HG03159 (cell line): ENCODE data around the gene ZGLP1.
"Not testable (repeated sequence)": the region's sequence is repeated elsewhere in the genome, so short reads cannot be mapped to it uniquely, and the experiment has no call there.

ENCODE experiments used
- ATAC-seq: cut with Tn5 transposase; IDR thresholded peaks from one replicate; pipeline ENCODE4 v1.9.1; 2021; ENCODE audit warnings: mild to moderate bottlenecking, moderate library complexity; ENCODE audit not compliant: unreplicated experiment

Gene ZGLP1

GRCh38 chr19:10309423-10309822, at the start of gene ZGLP1:
TSS of gene ZGLP1 (minus strand) at chr19:10309815.
- no peak for ATAC-seq

- no peak for ATAC-seq
Observed at GRCh38 chr19:10356431-10356830, 46.8 kb upstream of the ZGLP1 start.

GRCh38 chr19:10353793-10354391, 44.3 kb upstream of the ZGLP1 start:
- ATAC-seq = no peak

GRCh38 chr19:10352764-10353671, 43.4 kb upstream of the ZGLP1 start:
- no peak for ATAC-seq

- no peak for ATAC-seq
Observed at GRCh38 chr19:10346509-10346908, 36.9 kb upstream of the ZGLP1 start.

- ATAC-seq = no peak
Observed at GRCh38 chr19:10344780-10345179, 35.2 kb upstream of the ZGLP1 start.

- no peak for ATAC-seq
Observed at GRCh38 chr19:10343495-10343894, 33.9 kb upstream of the ZGLP1 start.

GRCh38 chr19:10339977-10340376, 30.4 kb upstream of the ZGLP1 start:
- ATAC-seq = no peak

- peak; percentile 79 for ATAC-seq
Observed at GRCh38 chr19:10339380-10339960, 29.9 kb upstream of the ZGLP1 start, which contains the start of gene ICAM3. TSS of gene ICAM3 (minus strand) at chr19:10339624. CDS start at chr19:10339614, 10 bp downstream.

- no peak for ATAC-seq
Observed at GRCh38 chr19:10338940-10339339, 29.3 kb upstream of the ZGLP1 start.

- ATAC-seq = not testable (repeated sequence)
Observed at GRCh38 chr19:10336725-10337124, 27.1 kb upstream of the ZGLP1 start.

- no peak for ATAC-seq
Observed at GRCh38 chr19:10335352-10335985, 25.9 kb upstream of the ZGLP1 start.

- no peak for ATAC-seq
Observed at GRCh38 chr19:10334588-10335351, 25.2 kb upstream of the ZGLP1 start.

GRCh38 chr19:10333758-10334587, 24.4 kb upstream of the ZGLP1 start:
- ATAC-seq = no peak

GRCh38 chr19:10332965-10333757, 23.5 kb upstream of the ZGLP1 start, which contains the start of gene RAVER1:
TSS of gene RAVER1 (minus strand) at chr19:10333529. CDS start at chr19:10333507, 22 bp downstream.
- ATAC-seq = peak; percentile 85

GRCh38 chr19:10332158-10332964, 22.7 kb upstream of the ZGLP1 start:
- ATAC-seq = no peak

GRCh38 chr19:10329555-10329954, 19.9 kb upstream of the ZGLP1 start:
- no peak for ATAC-seq
